HPDE6-E6E7 (cell line): ENCODE results near the gene PRDM2.
"Not testable (repeated sequence)": the region's sequence is repeated elsewhere in the genome, so short reads cannot be mapped to it uniquely, and the experiment has no call there.

Experiments
- DNase-seq: peaks from one replicate; pipeline ENCODE4 v3.0.0; 2011; ENCODE audit warnings: missing footprints; ENCODE audit errors: extremely low spot score

Gene PRDM2

GRCh38 chr1:13699936-13700520, at the start of gene PRDM2:
Gene PRDM2 (plus strand): TSS chr1:13700188. CDS start chr1:13715606, 15,418 bp downstream.
- peak; percentile 29 for DNase-seq

- DNase-seq: no peak
Observed at GRCh38 chr1:13651279-13651678, 48.7 kb upstream of the PRDM2 start.

DNA sequence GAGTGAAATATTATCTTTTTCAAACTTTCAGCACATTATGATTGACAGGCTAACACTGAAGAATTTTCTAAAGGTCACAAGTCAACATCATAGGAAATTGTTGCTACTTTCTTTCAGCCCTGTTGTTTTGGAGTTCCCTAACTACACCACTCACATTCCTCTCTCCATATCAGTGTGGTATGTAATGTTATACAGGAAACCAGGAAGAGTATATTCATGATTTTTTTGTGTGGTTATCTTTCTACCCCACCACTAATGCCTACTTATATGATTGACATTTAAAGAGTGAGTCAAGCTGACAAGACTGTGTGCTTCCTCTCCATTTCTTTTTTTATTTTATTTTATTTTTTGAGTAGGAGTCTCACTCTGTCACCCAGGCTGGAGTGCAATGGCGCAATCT, 47.8 kb upstream of the PRDM2 start:
- DNase-seq: no peak

GRCh38 chr1:13661539-13661938, 38.4 kb upstream of the PRDM2 start:
- DNase-seq: peak; percentile 58

- DNase-seq: no peak
Observed at GRCh38 chr1:13662493-13662892, 37.5 kb upstream of the PRDM2 start.

DNA sequence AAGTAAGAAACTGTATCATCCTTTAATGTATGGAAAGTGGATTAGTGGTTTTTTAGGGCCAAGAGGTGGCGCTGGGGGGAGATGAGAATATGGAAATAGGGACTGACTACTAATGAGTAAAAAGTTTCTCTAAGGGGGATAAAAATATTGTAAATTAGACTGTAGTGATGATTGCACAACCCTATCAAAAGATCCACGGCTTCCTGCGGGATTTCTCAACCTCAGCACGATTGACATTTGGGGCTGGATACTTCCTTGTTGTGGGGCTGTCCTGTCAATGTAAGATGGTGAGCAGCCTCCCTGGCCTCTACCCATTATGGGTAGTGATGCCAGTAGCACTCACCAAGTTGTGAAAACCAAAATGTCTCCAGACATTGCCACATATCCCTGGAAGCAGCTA, 36.0 kb upstream of the PRDM2 start:
- no peak for DNase-seq

GRCh38 chr1:13664451-13664850, 35.5 kb upstream of the PRDM2 start:
- DNase-seq: peak; percentile 45

DNA sequence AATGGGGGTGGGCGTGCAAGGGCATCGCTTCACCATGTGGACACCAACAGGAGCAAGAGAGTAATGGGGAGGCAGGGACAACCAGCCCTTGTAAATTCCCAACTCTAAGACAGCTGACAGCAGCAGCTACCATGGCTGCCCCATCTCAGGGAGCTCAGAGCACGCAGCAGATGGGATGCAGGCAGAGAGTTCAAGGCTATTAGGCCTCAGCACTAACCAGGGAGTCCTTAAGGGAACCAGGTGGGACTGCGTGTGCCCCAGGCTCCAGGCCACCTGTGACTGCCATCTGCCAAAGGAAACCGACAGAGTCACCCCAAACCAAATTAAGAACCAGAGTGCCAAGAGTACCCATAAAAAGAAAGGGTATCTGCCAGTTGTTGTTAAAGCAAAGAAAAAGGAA, 33.7 kb upstream of the PRDM2 start:
- DNase-seq: no peak

GRCh38 chr1:13667691-13668090, 32.3 kb upstream of the PRDM2 start:
- DNase-seq: no peak

DNA sequence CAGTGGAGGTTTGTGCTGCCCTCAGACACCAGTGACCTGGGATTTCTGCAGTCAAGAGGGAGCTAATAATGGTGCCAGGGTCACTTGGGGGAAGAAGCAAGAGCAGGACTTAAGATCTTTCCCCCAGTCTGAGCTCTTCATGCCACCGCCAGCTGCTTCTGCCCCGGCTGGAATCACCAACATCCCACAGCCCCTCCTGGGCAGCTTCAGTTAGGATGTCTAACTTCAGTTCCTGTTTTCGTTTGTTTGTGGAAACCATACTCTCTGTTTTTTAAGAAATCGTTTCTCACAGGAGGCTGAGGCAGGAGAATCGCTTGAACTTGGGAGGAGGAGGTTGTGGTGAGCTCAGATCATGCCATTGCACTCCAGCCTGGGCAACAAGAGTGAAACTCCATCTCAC, 25.6 kb upstream of the PRDM2 start:
- DNase-seq: no peak

DNA sequence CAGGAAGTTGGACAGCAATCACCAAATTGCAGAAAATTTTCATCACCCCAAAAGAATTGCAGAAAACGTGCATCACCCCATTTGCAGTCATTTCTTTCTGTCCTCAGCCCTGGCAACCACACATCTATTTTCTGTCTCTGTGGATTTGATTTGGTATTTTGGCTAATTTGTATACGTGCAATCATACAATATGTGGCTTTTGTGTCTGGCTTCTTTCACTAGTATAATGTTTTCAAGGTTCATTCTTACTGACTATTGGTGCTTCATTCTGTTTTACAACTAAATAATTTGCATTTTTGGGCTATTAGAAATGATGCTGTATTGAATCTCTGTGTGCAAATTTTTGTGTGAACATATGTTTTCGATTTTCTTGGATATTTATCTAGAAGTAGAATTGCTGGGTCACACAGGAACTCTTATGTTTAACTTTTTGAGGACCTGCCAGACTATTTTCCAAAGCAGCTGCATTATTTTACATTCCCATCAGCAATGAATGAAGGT, 24.8 kb upstream of the PRDM2 start:
- no peak for DNase-seq

- no peak for DNase-seq
Observed at GRCh38 chr1:13677896-13678295, 22.1 kb upstream of the PRDM2 start.

DNA sequence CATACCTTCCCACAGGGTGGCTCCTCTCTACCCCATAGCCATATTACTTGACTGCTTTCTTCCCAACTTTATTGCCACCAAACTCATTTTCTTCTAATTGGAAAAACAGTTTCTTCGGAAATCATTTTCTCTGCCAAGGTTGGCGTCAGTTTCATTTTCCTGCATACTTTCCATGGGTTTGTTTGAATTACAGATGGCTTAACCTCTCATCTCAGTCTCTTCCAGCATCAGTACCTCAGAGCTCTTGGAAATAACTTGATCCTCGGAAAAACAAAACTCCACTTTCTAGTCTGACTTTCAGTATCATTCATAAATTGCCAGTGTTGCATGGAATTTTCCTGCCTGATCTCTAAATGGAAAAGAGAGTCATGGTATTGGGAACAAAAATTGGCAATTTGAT, 20.3 kb upstream of the PRDM2 start:
- no peak for DNase-seq

GRCh38 chr1:13680609-13681008, 19.4 kb upstream of the PRDM2 start:
- not testable (repeated sequence) for DNase-seq

DNA sequence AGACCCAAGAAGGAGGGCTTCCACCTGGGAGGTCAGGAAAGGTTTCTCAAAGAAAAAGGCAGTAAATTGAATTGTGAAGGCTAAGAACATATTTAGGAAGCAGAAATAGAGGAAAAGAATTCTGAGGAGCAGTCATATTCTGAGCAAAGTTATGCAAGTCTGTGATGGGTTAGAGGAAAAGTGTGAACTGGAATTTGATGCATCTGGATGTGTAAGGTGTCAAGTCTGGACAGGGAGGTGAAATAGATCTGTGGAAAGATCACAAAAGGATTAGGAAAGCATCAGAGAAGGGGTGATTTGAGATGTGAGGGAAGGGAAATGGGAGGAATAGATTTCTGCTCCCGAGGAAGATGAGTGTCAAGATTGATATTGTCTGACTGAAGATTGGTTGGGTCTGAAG, 18.1 kb upstream of the PRDM2 start:
- no peak for DNase-seq

- no peak for DNase-seq
Observed at GRCh38 chr1:13682444-13682843, 17.5 kb upstream of the PRDM2 start.

GRCh38 chr1:13683206-13683605, 16.8 kb upstream of the PRDM2 start:
- DNase-seq: no peak

DNA sequence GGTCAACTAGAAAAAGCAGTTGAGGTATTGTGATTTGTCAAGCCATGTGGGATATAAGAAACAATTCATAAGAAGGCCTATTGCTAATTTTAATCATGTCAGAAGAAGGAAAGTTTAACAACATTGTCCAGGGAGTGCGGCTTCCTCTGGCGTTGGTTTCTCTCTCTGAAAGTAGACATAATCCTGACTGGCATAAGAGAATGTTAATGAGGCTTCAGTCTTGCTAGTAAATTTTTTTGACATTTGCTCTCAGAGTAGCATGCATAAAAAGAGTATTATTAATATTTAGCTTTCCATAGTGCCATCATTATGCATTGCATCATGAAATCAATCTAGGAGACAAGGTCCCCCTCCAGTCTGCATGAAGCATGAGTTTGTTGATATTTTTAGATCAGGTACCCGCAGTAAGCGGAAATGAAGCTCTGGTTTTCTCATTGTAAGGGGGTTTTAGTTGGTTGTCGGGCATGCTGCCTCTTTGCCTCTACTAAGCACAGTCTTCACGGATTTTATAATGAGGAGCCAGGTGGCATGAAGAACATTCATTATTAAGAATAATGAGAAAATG, 12.8 kb upstream of the PRDM2 start:
- no peak for DNase-seq

GRCh38 chr1:13693094-13693493, 6.9 kb upstream of the PRDM2 start:
- DNase-seq: not testable (repeated sequence)

GRCh38 chr1:13694886-13695684, 4.9 kb upstream of the PRDM2 start:
- DNase-seq: no peak

- no peak for DNase-seq
Observed at GRCh38 chr1:13697738-13698137, 2.2 kb upstream of the PRDM2 start.

DNA sequence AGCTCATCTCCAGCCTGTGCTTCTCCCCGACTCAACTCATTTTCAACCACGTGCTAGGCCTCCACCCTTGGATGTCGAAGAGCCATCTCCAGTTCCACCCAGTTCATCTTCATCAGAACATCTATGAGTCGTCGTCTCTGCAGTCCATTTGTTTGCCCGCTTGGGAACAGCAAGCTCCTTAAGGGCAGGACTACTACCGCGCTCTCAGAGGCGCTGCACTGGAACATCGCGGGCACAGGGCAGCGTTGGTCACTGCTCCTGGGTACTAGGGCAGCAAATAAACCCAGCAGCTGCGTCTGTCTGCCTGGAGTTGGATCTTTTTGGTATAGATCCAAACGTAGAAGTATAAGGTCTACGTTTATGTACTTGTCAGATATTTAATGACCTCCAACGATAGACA, 478 bp upstream of the PRDM2 start:
- no peak for DNase-seq
